Stimulated activated effector memory CD8-positive, alpha-beta T cell treated with anti-CD3 and anti-CD28 coated beads, Interleukin-12 subunit alpha, Interleukin-12 subunit beta, amount 100 ng/mL, for 72 hours (primary cell): ENCODE data around the gene ADGRD1.
"Not testable (repeated sequence)": the region's sequence is repeated elsewhere in the genome, so short reads cannot be mapped to it uniquely, and the experiment has no call there.

ENCODE experiments used
- ATAC-seq: fragments of 150-1000 bp; cut with Tn5 transposase; 2 replicates; pipeline ENCODE4 v1.10.0; 2021
- DNase-seq, 2 donors: peaks; one replicate each; pipeline ENCODE4 v3.0.0; 2021 to 2022; ENCODE audit warnings: low spot score in 2 of 2
- H3K27ac Mint-ChIP-seq: one replicate; pipeline ENCODE4 v1.8.0; 2022; ENCODE audit warnings: mild to moderate bottlenecking, mixed read lengths
- H3K36me3 Mint-ChIP-seq: one replicate; pipeline ENCODE4 v1.8.0; 2022; ENCODE audit warnings: mild to moderate bottlenecking, mixed read lengths
- H3K4me1 Mint-ChIP-seq: one replicate; pipeline ENCODE4 v1.8.0; 2022; ENCODE audit warnings: mixed read lengths
- H3K4me3 Mint-ChIP-seq: one replicate; pipeline ENCODE4 v1.8.0; 2022; ENCODE audit warnings: mild to moderate bottlenecking, mixed read lengths
- H3K9me3 Mint-ChIP-seq: one replicate; pipeline ENCODE4 v1.8.0; 2022; ENCODE audit warnings: mixed read lengths

Gene ADGRD1

DNA sequence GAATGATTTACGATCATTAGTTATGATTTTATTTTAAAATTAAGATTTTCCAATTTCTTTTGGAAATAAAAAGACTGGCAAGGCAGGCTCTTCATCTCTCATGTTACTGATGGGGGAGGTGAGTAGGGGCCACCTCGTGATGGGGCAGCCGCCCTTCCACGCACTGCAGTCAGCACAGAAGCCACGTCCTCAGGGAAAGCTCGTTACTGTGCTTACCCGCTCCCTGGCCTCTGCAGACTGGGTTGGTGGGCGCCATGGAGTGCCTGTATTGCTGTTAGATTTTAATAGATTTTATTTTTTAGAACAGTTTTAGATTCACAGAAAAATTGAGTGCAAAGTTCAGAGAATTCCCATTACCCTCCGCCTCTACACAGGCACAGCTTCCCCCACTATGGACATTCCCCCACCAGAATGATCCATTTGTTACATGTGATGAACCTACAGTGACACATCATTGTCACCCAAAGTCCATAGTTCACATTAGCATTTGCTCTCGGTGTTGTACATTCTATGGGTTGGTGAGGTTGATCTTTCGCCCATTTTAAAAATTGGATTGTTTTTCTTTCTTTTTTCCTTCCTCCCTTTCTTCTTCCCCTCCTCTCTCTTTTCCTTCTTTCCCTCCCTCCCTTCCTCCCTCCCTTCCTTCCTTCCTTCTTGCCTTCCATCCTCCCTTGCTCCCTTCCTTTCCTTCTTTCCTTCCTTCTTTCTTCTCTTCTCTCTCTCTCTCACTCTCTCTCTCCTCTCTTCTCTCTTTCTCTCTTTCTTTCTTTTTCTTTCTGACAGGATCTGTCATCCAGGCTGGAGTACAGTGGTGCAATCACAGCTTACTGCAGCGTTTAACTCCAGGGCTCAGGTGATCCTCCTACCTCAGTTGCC, 30.7 kb downstream of the ADGRD1 start:
- DNase-seq (no peak), ATAC-seq (no peak)
- no peaks in the 10 kb centered on the region for H3K9me3 Mint-ChIP-seq
- H3K4me3 Mint-ChIP-seq, result no peak overlapping the region
- H3K27ac Mint-ChIP-seq, result no peak overlapping the region
- no peaks in the 10 kb centered on the region for H3K36me3 Mint-ChIP-seq
- H3K4me1 Mint-ChIP-seq, result no peaks in the 10 kb centered on the region

DNA sequence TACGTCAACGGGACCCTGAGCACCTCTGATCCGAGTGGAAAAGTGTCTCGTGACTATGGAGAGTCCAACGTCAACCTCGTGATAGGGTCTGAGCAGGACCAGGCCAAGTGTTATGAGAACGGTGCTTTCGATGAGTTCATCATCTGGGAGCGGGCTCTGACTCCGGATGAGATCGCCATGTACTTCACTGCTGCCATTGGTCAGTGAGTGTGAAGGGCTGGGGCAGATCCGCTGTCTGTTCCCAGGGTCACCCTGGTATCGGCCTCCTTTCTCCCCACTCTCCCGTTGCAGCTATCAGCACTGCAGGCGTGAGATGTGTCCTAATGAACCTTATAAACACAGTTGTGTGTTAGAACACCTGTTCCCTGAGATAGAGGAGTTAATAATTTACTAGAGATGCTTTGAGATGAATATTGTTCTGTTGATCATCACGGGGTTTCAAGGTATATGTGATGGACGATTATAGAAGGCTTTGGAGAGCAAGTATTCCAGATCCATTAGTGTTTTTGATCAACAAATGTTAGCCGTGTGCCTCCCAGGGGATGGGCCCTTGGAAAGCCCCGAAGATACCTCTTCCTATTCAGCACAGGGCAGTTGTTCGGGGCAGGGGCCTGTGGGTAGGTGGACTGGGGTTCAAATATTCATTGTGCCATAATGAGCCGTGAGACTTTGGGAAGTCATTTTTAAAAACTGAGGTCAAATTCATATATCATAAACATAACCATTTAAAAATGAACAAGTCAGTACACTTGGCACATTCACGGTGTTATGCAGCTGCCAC, 33.6 kb downstream of the ADGRD1 start:
- H3K9me3 Mint-ChIP-seq, result no peaks in the 10 kb centered on the region
- H3K27ac Mint-ChIP-seq, result no peak overlapping the region
- no peak overlapping the region for H3K4me3 Mint-ChIP-seq
- no peaks in the 10 kb centered on the region for H3K36me3 Mint-ChIP-seq
- no peak for ATAC-seq
- DNase-seq, result no peak
- H3K4me1 Mint-ChIP-seq, result no peaks in the 10 kb centered on the region

DNA sequence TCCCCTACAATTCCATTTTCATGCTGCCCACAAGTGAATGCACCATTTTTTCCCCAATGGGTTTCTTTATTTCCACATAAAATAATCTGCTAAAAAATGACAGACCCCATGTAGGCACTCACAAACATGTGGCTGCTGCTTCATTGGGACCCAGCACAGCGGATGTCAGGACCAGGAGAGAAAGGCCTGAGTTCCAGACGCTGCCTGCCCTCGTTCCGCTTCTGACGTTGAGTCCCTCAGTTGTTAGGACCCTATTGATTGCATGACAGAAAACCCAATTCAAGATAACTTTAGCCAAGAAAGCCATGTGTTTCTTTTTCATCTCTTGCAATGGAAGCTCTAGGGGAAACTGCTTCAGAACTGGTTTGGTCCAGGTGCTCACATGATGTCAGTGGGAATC, 34.6 kb downstream of the ADGRD1 start:
- H3K36me3 Mint-ChIP-seq, result no peaks in the 10 kb centered on the region
- DNase-seq (no peak), ATAC-seq (no peak)
- H3K4me3 Mint-ChIP-seq, result no peak overlapping the region
- no peaks in the 10 kb centered on the region for H3K9me3 Mint-ChIP-seq
- H3K4me1 Mint-ChIP-seq, result no peaks in the 10 kb centered on the region
- H3K27ac Mint-ChIP-seq, result no peak overlapping the region

DNA sequence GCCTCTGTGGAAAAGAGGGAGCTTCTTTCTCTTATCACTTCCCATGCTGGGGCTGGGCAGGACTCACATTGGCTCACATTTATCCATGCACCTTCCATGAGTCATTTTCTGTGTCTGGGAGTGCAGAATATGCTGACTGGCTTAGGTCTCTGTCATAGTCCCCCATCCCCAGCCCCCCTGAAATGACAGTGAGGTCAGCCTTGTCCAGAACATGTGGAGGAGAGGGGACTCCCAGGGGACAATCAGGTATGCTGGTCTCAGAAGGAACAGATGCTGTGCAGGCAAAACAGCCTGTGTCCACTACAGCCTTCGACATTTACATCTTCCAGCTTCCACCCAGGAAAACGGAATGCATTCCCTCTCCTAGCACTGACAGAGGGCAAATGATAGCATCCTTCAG, 35.0 kb downstream of the ADGRD1 start:
- no peaks in the 10 kb centered on the region for H3K4me1 Mint-ChIP-seq
- DNase-seq, result no peak
- H3K9me3 Mint-ChIP-seq, result no peaks in the 10 kb centered on the region
- no peak overlapping the region for H3K4me3 Mint-ChIP-seq
- H3K36me3 Mint-ChIP-seq, result no peaks in the 10 kb centered on the region
- no peak overlapping the region for H3K27ac Mint-ChIP-seq
- ATAC-seq, result no peak

DNA sequence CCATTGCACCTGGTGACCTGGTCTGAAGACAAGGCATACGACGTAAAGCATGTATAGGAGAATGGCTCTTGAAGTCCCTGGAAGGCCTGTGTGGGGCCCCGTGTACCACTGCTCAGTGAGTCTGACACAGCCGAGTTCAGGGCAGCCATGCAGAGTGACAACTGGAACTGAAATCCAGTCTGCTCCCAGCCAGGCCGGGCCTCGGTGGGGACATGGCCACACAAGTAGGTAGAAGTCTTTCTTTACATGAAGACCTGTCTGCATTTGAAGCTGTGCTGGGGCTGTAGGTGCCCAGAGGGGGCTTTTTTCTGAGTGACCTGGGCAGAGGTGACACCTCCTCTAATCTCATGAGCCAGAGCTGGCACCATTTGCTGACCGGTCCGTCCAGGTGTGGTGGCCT, 35.7 kb downstream of the ADGRD1 start:
- Mint-ChIP-seq H3K27ac (no peak overlapping the region), H3K4me3 (no peak overlapping the region), H3K36me3 (no peaks in the 10 kb centered on the region), H3K4me1 (no peaks in the 10 kb centered on the region), H3K9me3 (no peaks in the 10 kb centered on the region)
- ATAC-seq, result no peak
- no peak for DNase-seq

DNA sequence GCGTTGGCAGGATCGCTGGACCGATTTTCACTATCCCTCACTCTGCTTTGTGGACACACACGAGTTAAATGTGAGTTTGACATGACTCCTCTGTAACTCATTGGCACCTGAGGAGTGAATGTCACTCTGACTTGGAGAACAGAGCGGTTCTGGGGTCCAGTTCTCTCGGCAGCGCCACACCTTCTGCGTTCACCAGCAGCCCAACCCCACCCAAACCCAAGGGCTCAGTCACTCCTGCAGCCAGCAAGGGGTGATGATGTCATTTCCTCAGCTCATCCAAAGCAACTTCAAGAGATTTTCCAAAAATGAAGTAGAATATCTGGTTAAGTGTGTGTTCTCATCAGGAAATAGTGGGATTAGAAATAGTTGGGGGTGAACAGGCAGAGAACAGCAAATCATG, 36.3 kb downstream of the ADGRD1 start:
- no peaks in the 10 kb centered on the region for H3K9me3 Mint-ChIP-seq
- ATAC-seq, result no peak

DNA sequence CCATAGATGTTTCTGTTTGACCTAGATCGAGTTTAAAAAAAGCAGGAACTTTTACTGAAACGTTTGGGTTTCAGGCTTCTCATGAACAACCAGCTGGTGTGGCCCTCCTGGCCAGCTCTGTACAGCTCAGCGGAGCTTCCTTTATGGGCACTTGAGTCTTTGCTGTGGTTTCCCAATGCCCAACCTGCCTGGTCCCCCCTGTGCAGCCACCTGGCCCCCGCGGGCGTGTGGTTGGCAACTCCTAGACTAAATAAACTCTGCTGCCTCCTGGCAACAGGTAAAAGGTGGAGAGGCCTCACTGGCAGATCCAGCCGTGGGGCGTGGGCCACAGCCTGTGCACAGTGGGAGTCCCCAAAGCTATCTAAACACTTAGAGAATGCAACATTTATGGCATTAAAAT, 38.7 kb downstream of the ADGRD1 start:
- no peak overlapping the region for H3K4me3 Mint-ChIP-seq
- DNase-seq, result no peak
- H3K27ac Mint-ChIP-seq, result no peak overlapping the region
- H3K9me3 Mint-ChIP-seq, result no peaks in the 10 kb centered on the region
- no peaks in the 10 kb centered on the region for H3K36me3 Mint-ChIP-seq
- H3K4me1 Mint-ChIP-seq, result no peaks in the 10 kb centered on the region
- peak; percentile 19 for ATAC-seq

More for the DNA sequence above, 36.3 kb downstream of the ADGRD1 start:
- Mint-ChIP-seq H3K36me3 (no peaks in the 10 kb centered on the region), H3K4me3 (no peak overlapping the region), H3K4me1 (no peaks in the 10 kb centered on the region), H3K27ac (no peak overlapping the region)
- no peak for DNase-seq

DNA sequence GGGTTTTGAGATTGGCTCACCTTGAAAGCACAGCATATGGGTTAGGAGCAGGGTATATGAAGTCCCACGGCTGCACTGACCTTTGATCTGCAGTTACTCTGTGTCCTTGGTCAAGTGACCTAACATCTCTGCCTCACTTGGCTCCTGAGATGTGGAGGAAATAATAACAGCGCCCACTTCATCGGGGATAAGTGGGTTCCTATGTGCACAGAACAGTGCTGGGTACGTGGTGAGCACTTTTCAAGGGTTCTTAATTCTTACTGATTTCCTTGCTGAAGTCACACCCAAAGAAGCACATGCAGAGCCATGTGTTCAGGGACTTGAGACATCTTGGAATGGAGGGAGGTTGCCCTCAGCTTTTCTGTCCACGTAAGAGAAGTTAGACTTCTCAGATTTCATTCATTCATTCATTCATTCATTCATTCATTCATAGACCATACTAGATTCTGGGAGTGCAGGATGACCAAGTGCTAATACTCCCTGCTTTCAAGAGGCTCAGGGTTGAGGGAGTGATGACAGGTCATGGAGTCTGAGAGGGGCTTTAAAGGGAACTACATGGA, 39.4 kb downstream of the ADGRD1 start:
- peak; percentile 19 for ATAC-seq
- no peaks in the 10 kb centered on the region for H3K4me1 Mint-ChIP-seq
- no peaks in the 10 kb centered on the region for H3K9me3 Mint-ChIP-seq
- no peak overlapping the region for H3K27ac Mint-ChIP-seq
- no peak for DNase-seq
- no peak overlapping the region for H3K4me3 Mint-ChIP-seq
- no peaks in the 10 kb centered on the region for H3K36me3 Mint-ChIP-seq

DNA sequence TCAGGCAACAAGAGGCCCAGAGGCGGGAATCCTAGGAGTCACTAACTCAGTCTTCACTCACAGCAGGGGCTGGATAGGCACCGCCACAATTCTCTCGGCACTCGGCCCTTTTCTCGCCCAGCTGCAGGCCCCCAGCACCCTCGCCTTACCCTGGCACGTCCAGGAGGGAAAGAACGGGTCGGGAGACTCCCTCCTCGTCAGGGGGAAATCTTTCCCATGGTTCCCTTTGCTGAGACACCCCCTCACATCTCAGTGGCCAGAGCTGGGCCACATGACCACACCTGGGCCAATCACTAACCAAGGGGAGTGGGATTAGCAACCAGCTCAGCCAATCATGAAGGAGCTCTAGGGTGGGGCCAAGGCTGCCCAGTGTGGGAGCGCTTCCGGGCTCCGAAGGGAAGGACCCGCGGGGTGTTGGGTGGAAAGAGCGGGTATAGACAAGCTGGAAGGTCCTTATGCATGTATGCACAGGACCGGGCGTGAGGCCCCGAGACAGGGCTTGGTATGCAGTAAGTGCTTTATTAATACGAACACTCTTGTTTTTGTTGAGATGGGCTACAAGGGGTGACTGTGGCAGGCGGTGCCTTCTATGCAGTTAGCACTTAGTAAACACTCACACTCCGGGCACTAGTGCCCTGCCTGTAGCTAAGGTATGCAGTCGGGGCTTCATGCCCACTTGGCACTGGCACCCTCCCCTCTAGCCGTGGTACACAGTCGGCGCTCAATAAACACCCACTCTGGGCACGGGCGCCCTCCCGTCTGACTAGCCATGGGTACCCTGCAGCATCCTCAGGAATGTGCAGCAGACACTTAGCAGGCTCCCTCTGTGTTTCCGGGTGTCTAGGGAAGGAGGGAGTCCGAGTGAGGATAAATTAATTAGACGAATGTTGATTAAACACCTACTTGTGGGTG, 40.3 kb downstream of the ADGRD1 start:
- Mint-ChIP-seq H3K36me3 (no peaks in the 10 kb centered on the region), H3K4me1 (no peaks in the 10 kb centered on the region), H3K9me3 (no peaks in the 10 kb centered on the region), H3K4me3 (no peak overlapping the region), H3K27ac (no peak overlapping the region)
- no peak for DNase-seq
- peak; percentile 38 for ATAC-seq

DNA sequence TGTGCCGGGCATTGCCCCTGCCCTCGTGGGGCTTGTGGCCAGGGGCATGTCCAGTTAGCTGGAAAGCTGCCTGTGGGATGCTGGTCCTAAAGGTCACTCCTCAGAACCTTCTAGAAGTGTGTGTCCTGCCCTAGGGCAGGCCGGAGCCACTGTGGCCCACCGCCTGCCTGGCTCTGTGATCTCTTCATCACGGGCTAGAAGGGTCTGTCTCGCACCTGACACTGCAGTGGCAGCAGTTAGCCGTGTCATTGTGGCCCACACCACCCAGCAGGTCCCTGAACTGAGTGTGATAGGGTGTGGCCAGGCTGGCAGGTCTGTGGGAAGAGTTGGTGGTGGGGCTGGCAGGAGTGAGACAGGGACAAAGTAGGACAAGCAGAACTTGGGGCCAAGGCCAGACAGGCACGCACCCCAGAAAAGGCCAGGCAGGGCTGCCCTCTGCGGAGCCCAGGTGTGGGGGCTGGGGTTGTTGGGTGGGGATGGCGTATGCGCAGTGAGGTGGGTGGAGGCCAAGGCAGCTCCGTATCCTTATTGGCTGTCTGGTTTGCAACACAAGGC, 41.2 kb downstream of the ADGRD1 start:
- Mint-ChIP-seq H3K4me1 (no peaks in the 10 kb centered on the region), H3K27ac (no peak overlapping the region), H3K9me3 (no peaks in the 10 kb centered on the region), H3K36me3 (no peaks in the 10 kb centered on the region), H3K4me3 (no peak overlapping the region)
- DNase-seq (no peak), ATAC-seq (peak; percentile 16)

DNA sequence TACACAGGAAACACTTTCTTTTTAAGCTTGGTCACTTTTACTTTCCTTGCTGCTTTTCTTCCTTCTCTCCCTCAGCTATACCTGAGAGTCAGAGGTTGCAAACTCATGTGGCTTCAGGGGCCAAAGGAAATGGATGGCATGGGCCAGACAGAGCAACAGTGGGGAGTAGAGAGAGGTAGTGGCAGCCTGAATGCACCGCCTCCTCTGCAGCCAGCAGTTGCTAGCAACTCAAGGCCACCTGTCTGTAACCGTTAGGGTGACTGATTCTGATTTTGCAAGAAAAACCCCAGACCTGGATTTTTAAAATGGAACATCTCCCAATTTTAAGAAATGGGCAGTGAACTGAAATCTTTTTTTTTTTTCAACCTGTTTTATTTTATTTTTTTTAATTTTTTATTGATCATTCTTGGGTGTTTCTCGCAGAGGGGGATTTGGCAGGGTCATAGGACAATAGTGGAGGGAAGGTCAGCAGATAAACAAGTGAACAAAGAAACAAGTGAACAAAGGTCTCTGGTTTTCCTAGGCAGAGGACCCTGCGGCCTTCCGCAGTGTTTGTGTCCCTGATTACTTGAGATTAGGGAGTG, 41.8 kb downstream of the ADGRD1 start:
- not testable (repeated sequence) for H3K4me1 Mint-ChIP-seq, H3K9me3 Mint-ChIP-seq, DNase-seq, H3K27ac Mint-ChIP-seq, H3K4me3 Mint-ChIP-seq, ATAC-seq, H3K36me3 Mint-ChIP-seq

DNA sequence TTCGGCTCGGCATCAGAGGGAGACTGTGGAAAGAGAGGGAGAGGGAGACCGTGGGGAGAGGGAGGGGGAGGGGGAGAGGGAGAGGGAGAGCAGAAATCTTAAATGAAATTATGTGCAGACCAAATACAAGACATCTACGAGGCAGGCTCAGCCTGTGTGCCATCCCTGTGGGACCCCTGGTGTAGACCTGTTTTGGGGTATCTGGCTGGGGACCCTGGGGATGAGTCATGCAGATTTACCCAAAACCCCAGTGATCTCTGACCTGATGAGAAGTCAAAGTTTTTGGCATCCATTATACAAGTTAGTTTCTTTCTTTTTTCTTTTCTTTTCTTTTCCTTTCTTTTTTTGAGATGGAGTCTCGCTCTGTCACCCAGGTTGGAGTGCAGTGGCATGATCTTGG, 44.4 kb downstream of the ADGRD1 start:
- no peak for ATAC-seq
- DNase-seq, result no peak
- Mint-ChIP-seq H3K9me3 (no peaks in the 10 kb centered on the region), H3K27ac (no peak overlapping the region), H3K4me3 (no peak overlapping the region), H3K36me3 (no peaks in the 10 kb centered on the region), H3K4me1 (no peaks in the 10 kb centered on the region)

DNA sequence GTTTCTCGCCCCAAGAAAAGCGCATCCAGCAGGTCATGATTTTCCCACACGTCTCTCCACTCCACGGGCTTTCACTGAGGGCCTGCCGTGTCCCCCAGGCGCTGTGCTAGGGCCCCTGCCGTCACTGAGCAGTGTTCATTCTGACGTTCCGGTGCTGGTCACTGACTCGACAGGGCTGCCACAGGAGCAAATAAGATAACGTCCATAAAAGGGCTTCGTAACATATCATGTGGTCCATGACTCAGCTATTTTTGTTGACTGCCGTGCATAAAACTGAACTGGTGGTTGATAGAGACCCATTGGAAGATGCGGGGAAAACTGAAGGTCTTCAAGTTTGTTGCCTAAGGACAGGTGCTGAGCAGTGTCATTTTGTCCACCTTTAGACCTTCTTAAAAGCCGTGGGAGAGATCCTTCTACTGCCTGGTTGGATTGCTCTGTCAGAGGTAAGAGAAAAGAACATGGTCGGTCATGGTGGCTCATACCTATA, 46.3 kb downstream of the ADGRD1 start:
- Mint-ChIP-seq H3K36me3 (no peaks in the 10 kb centered on the region), H3K4me3 (no peak overlapping the region), H3K27ac (no peak overlapping the region), H3K4me1 (no peaks in the 10 kb centered on the region), H3K9me3 (no peaks in the 10 kb centered on the region)
- no peak for ATAC-seq
- DNase-seq, result no peak

DNA sequence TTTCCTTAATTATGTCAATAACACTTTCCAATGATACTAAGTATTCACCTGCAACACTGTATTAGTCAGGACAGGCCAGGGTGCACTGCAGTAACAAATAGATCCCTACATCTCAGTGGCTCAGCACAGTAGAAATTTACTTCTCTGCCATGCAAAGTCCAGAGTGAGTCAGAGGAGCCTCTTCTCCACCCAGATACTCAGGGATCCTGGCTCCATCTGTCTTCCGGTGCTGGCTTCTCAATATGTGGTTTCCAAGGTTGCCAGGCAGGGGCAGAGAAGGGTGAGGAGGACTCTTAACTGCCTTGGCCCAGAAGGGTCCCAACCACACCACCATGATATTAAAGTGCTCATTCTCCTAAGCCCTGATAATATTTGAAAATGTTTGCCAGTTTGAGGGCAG, 47.8 kb downstream of the ADGRD1 start:
- H3K4me1 Mint-ChIP-seq, result no peaks in the 10 kb centered on the region
- DNase-seq (no peak), ATAC-seq (no peak)
- H3K27ac Mint-ChIP-seq, result no peak overlapping the region
- no peak overlapping the region for H3K4me3 Mint-ChIP-seq
- H3K9me3 Mint-ChIP-seq, result no peaks in the 10 kb centered on the region
- no peaks in the 10 kb centered on the region for H3K36me3 Mint-ChIP-seq
